Ovary (tissue), 3 donors: ENCODE results near the gene LAMA2.

Experiments used
- EP300 ChIP-seq: sonication (generic); formaldehyde crosslinking; IDR thresholded peaks from one replicate; pipeline ENCODE4 v1.6.1; 2017; ENCODE audit warnings: antibody characterized with exemption
- POLR2A ChIP-seq: fragments of 450-650 bp; IDR thresholded peaks from one replicate; pipeline ENCODE4 v1.6.1; 2017; ENCODE audit warnings: antibody characterized with exemption, mild to moderate bottlenecking, moderate library complexity
- TF ChIP-seq, protein P1 (sequence below), 3 donors: fragments of 450-650 bp in 2 of 3; fragments of 200-600 bp in 1 of 3; IDR thresholded peaks; one replicate each; pipeline versions ENCODE4 v1.5.1 to v1.8.0; 2016 to 2022; ENCODE audit warnings: antibody characterized with exemption in 3 of 3, mild to moderate bottlenecking in 1 of 3
- donor health status: DM: no; HTN: no; CAD: no.

DNA sequence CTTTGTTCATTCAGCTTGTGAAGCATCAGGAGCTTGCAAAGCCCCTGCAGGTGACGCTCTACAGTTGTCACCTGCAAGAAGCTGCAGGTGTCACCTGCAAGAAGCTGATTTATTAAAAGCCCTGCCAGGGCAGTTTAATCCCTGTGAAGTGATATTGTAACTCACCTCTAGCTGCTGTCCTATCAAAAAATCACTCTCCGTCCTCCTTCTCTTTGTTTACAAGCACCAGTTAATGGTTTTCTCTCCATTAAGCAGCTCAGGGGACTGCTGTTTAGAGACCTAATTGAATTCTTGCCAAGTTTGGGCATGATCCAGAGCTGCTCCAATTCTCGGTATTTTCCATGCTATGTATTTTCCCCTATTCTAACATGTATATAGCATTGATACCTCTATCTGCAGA, 481.1 kb downstream of the LAMA2 start:
- TF ChIP-seq POLR2A (no peak), EP300 (no peak)
- TF ChIP-seq, protein P1, sequence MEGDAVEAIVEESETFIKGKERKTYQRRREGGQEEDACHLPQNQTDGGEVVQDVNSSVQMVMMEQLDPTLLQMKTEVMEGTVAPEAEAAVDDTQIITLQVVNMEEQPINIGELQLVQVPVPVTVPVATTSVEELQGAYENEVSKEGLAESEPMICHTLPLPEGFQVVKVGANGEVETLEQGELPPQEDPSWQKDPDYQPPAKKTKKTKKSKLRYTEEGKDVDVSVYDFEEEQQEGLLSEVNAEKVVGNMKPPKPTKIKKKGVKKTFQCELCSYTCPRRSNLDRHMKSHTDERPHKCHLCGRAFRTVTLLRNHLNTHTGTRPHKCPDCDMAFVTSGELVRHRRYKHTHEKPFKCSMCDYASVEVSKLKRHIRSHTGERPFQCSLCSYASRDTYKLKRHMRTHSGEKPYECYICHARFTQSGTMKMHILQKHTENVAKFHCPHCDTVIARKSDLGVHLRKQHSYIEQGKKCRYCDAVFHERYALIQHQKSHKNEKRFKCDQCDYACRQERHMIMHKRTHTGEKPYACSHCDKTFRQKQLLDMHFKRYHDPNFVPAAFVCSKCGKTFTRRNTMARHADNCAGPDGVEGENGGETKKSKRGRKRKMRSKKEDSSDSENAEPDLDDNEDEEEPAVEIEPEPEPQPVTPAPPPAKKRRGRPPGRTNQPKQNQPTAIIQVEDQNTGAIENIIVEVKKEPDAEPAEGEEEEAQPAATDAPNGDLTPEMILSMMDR (IDR thresholded peaks at IDR 0.05), result no peak
